Erythroblast (primary cell): Measurements from ENCODE around the gene CCDC187.

ENCODE experiments used
- GATA1 ChIP-seq: IDR thresholded peaks from 2 replicates; pipeline ENCODE4 v1.6.1; 2011; ENCODE audit warnings: low read depth, mild to moderate bottlenecking, control low read depth, low read length, moderate library complexity
- POLR2A ChIP-seq: IDR thresholded peaks from 2 replicates; pipeline ENCODE4 v1.6.1; 2011; ENCODE audit warnings: mild to moderate bottlenecking, low read length

- TF ChIP-seq POLR2A (no peak), GATA1 (no peak)
Observed at GRCh38 chr9:136246849-136247550, 56.9 kb downstream of the CCDC187 start.
